Amygdala (tissue), 56 donors: ENCODE results near the gene RABEPK.
A peak's percentile ranks its signal among the peaks of the same experiment; 100 is the strongest.
"Not testable (repeated sequence)": the region's sequence is repeated elsewhere in the genome, so short reads cannot be mapped to it uniquely, and the experiment has no call there.

ENCODE experiments used
- DNase-seq, 56 donors: peaks; one replicate each; lab custom pipeline; 2025; lab: John Stamatoyannopoulos, UW

Gene RABEPK

GRCh38 chr9:125241863-125242739 lies 41.8 kb downstream of the RABEPK start:
- DNase-seq, result peak in 13 of 56 donors; percentile 6 to 71 (median 44)

GRCh38 chr9:125243792-125244260 lies 43.5 kb downstream of the RABEPK start:
- no peak for DNase-seq

- DNase-seq, result no peak
Measured at GRCh38 chr9:125246261-125246667, 45.9 kb downstream of the RABEPK start.

- no peak for DNase-seq
Measured at GRCh38 chr9:125254231-125254630, 53.9 kb downstream of the RABEPK start.

GRCh38 chr9:125255781-125256391 lies 55.5 kb downstream of the RABEPK start:
- peak in 1 of 56 donors; percentile 5 for DNase-seq

GRCh38 chr9:125258160-125258785 lies 57.9 kb downstream of the RABEPK start:
- DNase-seq, result no peak

GRCh38 chr9:125258832-125259534 lies 58.6 kb downstream of the RABEPK start:
- peak in 2 of 56 donors; percentile 4 for DNase-seq

GRCh38 chr9:125260561-125260960 lies 60.2 kb downstream of the RABEPK start:
- no peak for DNase-seq

GRCh38 chr9:125261501-125262293 lies 61.4 kb downstream of the RABEPK start, which contains the start of gene GAPVD1:
Gene GAPVD1, plus strand, starts transcription at chr9:125261826. Its CDS starts 37,096 bp downstream, at chr9:125298922.
- peak; percentile 35 to 91 (median 78) for DNase-seq

- no peak for DNase-seq
Measured at GRCh38 chr9:125262294-125262991, 62.1 kb downstream of the RABEPK start.

- DNase-seq, result not testable (repeated sequence)
Measured at GRCh38 chr9:125264068-125264467, 63.7 kb downstream of the RABEPK start.

- DNase-seq, result no peak
Measured at GRCh38 chr9:125268394-125269013, 68.2 kb downstream of the RABEPK start.

- no peak for DNase-seq
Measured at GRCh38 chr9:125269014-125269397, 68.7 kb downstream of the RABEPK start.

GRCh38 chr9:125271081-125271480 lies 70.7 kb downstream of the RABEPK start:
- DNase-seq, result no peak

GRCh38 chr9:125272697-125273096 lies 72.4 kb downstream of the RABEPK start:
- DNase-seq, result no peak

GRCh38 chr9:125276771-125277170 lies 76.4 kb downstream of the RABEPK start:
- no peak for DNase-seq

GRCh38 chr9:125277411-125277810 lies 77.1 kb downstream of the RABEPK start:
- DNase-seq, result no peak

GRCh38 chr9:125280945-125281344 lies 80.6 kb downstream of the RABEPK start:
- no peak for DNase-seq
